Stimulated activated CD8-positive, alpha-beta memory T cell treated with anti-CD3 and anti-CD28 coated beads, Interleukin-7, amount 100 ng/mL, for 4 hours (primary cell): ENCODE measurements around the gene RGPD5.
"Not testable (repeated sequence)": the region's sequence is repeated elsewhere in the genome, so short reads cannot be mapped to it uniquely, and the experiment has no call there.

Experiments
- DNase-seq, 2 donors: peaks; one replicate each; pipeline ENCODE4 v3.0.0-alpha.2; 2020; ENCODE audit warnings: low read depth in 2 of 2

The RGPD5 gene

GRCh38 chr2:109893736-109894135, 99.6 kb downstream of the RGPD5 start:
- DNase-seq = not testable (repeated sequence)

- DNase-seq = not testable (repeated sequence)
These were observed 100.0 kb downstream of the RGPD5 start for GRCh38 chr2:109894141-109894540.

- not testable (repeated sequence) for DNase-seq
These were observed 101.2 kb downstream of the RGPD5 start for GRCh38 chr2:109895090-109895869.

GRCh38 chr2:109896212-109896611, 102.1 kb downstream of the RGPD5 start:
- DNase-seq = not testable (repeated sequence)

- DNase-seq = not testable (repeated sequence)
These were observed 103.8 kb downstream of the RGPD5 start for GRCh38 chr2:109897769-109898461.

GRCh38 chr2:109898462-109899336, 104.6 kb downstream of the RGPD5 start, which contains the start of gene LIMS3:
TSS of gene LIMS3 (plus strand) at chr2:109898688. CDS start at chr2:109898729, 41 bp downstream.
- not testable (repeated sequence) for DNase-seq

GRCh38 chr2:109905796-109906195, 111.7 kb downstream of the RGPD5 start:
- not testable (repeated sequence) for DNase-seq
